GM18951 (cell line): ENCODE data around the gene GPR3.

Source experiments
- POLR2A ChIP-seq: IDR thresholded peaks from 4 replicates; pipeline ENCODE4 v1.6.1; 2011; ENCODE audit warnings: mild to moderate bottlenecking; ENCODE audit not compliant: insufficient read length, insufficient read depth; ENCODE audit errors: extremely low read depth
- in situ Hi-C: fragments of 300-500 bp; cut with MboI; formaldehyde crosslinking; loops from one replicate; pipeline ENCODE4 v1.12.0; 2022; ENCODE audit warnings: low sequenced_read_pairs, mixed read lengths, inconsistent platforms; ENCODE audit not compliant: unreplicated experiment

GPR3 gene

GRCh38 chr1:27394282-27394658 lies 1.8 kb downstream of the GPR3 start:
- no peak for TF ChIP-seq POLR2A
- in situ Hi-C loops = loop anchor here (5.0 kb wide), 1 partner anchor 92 kb away; no protein-coding TSS in a partner anchor

- in situ Hi-C loops = loop anchor here (5.0 kb wide), 2 partner anchors 93 to 212 kb away; no protein-coding TSS in a partner anchor
- no peak for TF ChIP-seq POLR2A
Measured at GRCh38 chr1:27394925-27395324, 2.5 kb downstream of the GPR3 start.

- no peak for TF ChIP-seq POLR2A
- in situ Hi-C loops = loop anchor here (5.0 kb wide), 1 partner anchor 212 kb away; no protein-coding TSS in a partner anchor
Measured at GRCh38 chr1:27395441-27396195, 3.2 kb downstream of the GPR3 start.

- TF ChIP-seq POLR2A = no peak
- in situ Hi-C loops = loop anchor here (5.0 kb wide), 1 partner anchor 210 kb away; no protein-coding TSS in a partner anchor
Measured at GRCh38 chr1:27397110-27397509, 4.7 kb downstream of the GPR3 start.

- in situ Hi-C loops = loop anchor here (5.0 kb wide), 1 partner anchor 210 kb away; no protein-coding TSS in a partner anchor
Measured at GRCh38 chr1:27397749-27398148, 5.3 kb downstream of the GPR3 start.

GRCh38 chr1:27398405-27399149 lies 6.2 kb downstream of the GPR3 start:
- in situ Hi-C loops = loop anchor here (5.0 kb wide), 1 partner anchor 209 kb away; no protein-coding TSS in a partner anchor
- TF ChIP-seq POLR2A = no peak

More at GRCh38 chr1:27397749-27398148, 5.3 kb downstream of the GPR3 start:
- TF ChIP-seq POLR2A = no peak

- peak; percentile 10 for TF ChIP-seq POLR2A
- in situ Hi-C loops = loop anchor here (5.0 kb wide), 1 partner anchor 208 kb away; no protein-coding TSS in a partner anchor
Measured at GRCh38 chr1:27399251-27400025, 7.0 kb downstream of the GPR3 start.

GRCh38 chr1:27400082-27400962 lies 7.9 kb downstream of the GPR3 start:
- in situ Hi-C loops = no loop called here
- no peak for TF ChIP-seq POLR2A

- in situ Hi-C loops = no loop called here
- TF ChIP-seq POLR2A = no peak
Measured at GRCh38 chr1:27400963-27401341, 8.5 kb downstream of the GPR3 start.

GRCh38 chr1:27402349-27402754 lies 9.9 kb downstream of the GPR3 start:
- in situ Hi-C loops = no loop called here
- TF ChIP-seq POLR2A = no peak

GRCh38 chr1:27403065-27403726 lies 10.8 kb downstream of the GPR3 start:
- TF ChIP-seq POLR2A = no peak
- in situ Hi-C loops = no loop called here
